Right lobe of liver (tissue), 6 donors: ENCODE measurements around the gene TTC23. TPM values are rescaled to one million over a fixed set of nuclear protein-coding genes. Genes with fewer than 3 reads are reported as not detected.

Experiments used
- ATAC-seq, 4 donors: fragments of 200-7000 bp; cut with Tn5 transposase; one replicate each; pipeline ENCODE4 v1.9.1; 2020; ENCODE audit warnings: mild to moderate bottlenecking in 4 of 4, moderate library complexity in 4 of 4
- DNase-seq, 3 donors: peaks; one replicate each; pipeline ENCODE4 v3.0.0-alpha.2; 2020
- H3K27ac ChIP-seq, 3 donors: fragments of 200-600 bp; one replicate each; pipeline ENCODE4 v1.8.0; 2022
- H3K27me3 ChIP-seq, 2 donors: fragments of 200-600 bp; one replicate each; pipeline ENCODE4 v1.8.0; 2022
- H3K36me3 ChIP-seq, 4 donors: fragments of 200-600 bp; sonication (generic) in 1 of 4; one replicate each; pipeline versions ENCODE4 v1.5.1 to v1.8.0; 2017 to 2022; ENCODE audit warnings: control low read depth in 1 of 4
- H3K4me1 ChIP-seq, 4 donors: fragments of 200-600 bp; sonication (generic) in 1 of 4; one replicate each; pipeline versions ENCODE4 v1.5.1 to v1.8.0; 2017 to 2022; ENCODE audit warnings: control low read depth in 1 of 4
- H3K4me3 ChIP-seq, 3 donors: fragments of 200-600 bp; one replicate each; pipeline ENCODE4 v1.8.0; 2022
- H3K9me3 ChIP-seq, 4 donors: fragments of 200-600 bp; sonication (generic) in 1 of 4; one replicate each; pipeline versions ENCODE4 v1.5.1 to v1.8.0; 2017 to 2022; ENCODE audit warnings: control low read depth in 1 of 4
- POLR2A ChIP-seq: fragments of 450-650 bp; IDR thresholded peaks from one replicate; pipeline ENCODE4 v1.6.1; 2017; ENCODE audit warnings: antibody characterized with exemption, mild to moderate bottlenecking
- WGBS: methylation state at CpG from one replicate; pipeline ENCODE4 v1.1.6; 2018; ENCODE audit warnings: low coverage, low lambda C conversion rate; ENCODE audit not compliant: insufficient coverage; ENCODE audit errors: missing lambda C conversion rate; 5-methylcytosine and 5-hydroxymethylcytosine counted together
- intact Hi-C, 2 donors: fragments of 100-400 bp; cut with DNase I; formaldehyde crosslinking; loops; one replicate each; pipeline versions ENCODE4 v1.11.2 to v1.14.1; 2022
- total RNA-seq, 6 experiments: library from RNA; depleted of rRNA in 2 of 6; stranded (reverse); fragments of >200 nt in 2 of 6; fragmentation: NEBNext Ultra II Directional in 3 of 6; extraction: Animal tissue kit (Norgen Biotek cat#: 25700) in 3 of 6; gene quantifications; one replicate each; pipeline versions ENCODE4 v1.1.0 to v1.2.4, GENCODE V29; 2016 to 2023
- TF ChIP-seq, protein P1 (sequence below), 4 donors: fragments of 200-600 bp in 3 of 4; fragments of 450-650 bp in 1 of 4; IDR thresholded peaks; one replicate each; pipeline versions ENCODE4 v1.5.1 to v1.8.0; 2016 to 2022; ENCODE audit warnings: antibody characterized with exemption in 4 of 4, mild to moderate bottlenecking in 2 of 4
- donor health status: DM: no; HTN: yes; CAD: no.
- donor health status: DM: no; HTN: no; CAD: no.
- donor health status: DM: no; HTN: no; CAD: no.
- donor health status: DM: no; HTN: yes; CAD: no.
- donor health status: DM: no; HTN: yes; CAD: no.

The TTC23 gene
- total RNA-seq, 6 experiments from 2014 or later: 6.1 to 18.4 (median 9.1) TPM

DNA sequence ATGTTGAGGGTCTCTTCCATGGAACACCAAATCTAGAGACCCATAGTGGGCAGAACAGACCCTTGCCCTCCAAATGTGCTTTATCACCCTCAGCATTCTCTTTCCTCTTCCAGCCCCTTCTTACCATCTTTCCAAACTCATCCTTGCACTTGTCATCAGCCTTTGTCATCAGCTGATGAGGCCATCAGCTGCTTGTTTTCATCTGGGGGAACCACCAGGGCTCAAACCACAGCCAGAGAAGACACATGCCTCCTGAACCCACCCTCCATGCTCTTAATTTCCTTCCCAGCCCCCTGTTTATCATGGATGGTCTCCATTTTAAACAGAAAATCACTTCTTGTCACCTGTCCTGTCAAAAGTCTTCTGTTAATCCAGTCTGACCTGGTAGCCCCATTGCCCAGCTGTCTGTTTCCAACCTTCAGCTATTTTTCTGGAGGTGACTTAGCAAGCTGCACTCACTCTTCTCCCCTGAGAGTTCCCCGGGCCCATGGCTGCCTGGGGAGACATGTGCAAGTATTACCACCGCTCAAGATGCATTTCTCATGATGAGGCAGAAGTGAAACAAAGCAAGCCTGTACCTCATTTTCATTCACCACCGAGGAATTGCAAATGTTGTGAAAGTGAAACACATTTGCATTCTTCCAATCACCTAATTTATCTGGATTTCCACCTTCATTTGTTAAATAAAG lies 159.2 kb downstream of the TTC23 start:
- Histone ChIP-seq H3K36me3 (no peaks in the 10 kb centered on the region), H3K4me3 (no peak overlapping the region), H3K9me3 (no peaks in the 10 kb centered on the region), H3K27me3 (no peaks in the 10 kb centered on the region), H3K4me1 (no peaks in the 10 kb centered on the region), H3K27ac (no peak overlapping the region)
- intact Hi-C loops: no loop called here
- WGBS: 47% methylated on average over 2 of the region's 3 CpGs
- DNase-seq: no peak
- no peak for ATAC-seq
- TF ChIP-seq POLR2A: no peak
- TF ChIP-seq, protein P1, sequence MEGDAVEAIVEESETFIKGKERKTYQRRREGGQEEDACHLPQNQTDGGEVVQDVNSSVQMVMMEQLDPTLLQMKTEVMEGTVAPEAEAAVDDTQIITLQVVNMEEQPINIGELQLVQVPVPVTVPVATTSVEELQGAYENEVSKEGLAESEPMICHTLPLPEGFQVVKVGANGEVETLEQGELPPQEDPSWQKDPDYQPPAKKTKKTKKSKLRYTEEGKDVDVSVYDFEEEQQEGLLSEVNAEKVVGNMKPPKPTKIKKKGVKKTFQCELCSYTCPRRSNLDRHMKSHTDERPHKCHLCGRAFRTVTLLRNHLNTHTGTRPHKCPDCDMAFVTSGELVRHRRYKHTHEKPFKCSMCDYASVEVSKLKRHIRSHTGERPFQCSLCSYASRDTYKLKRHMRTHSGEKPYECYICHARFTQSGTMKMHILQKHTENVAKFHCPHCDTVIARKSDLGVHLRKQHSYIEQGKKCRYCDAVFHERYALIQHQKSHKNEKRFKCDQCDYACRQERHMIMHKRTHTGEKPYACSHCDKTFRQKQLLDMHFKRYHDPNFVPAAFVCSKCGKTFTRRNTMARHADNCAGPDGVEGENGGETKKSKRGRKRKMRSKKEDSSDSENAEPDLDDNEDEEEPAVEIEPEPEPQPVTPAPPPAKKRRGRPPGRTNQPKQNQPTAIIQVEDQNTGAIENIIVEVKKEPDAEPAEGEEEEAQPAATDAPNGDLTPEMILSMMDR (IDR thresholded peaks at IDR 0.05): no peak

- Histone ChIP-seq H3K36me3 (no peaks in the 10 kb centered on the region), H3K27me3 (no peaks in the 10 kb centered on the region), H3K4me1 (no peaks in the 10 kb centered on the region), H3K4me3 (no peak overlapping the region), H3K9me3 (no peaks in the 10 kb centered on the region), H3K27ac (no peak overlapping the region)
- intact Hi-C loops: no loop called here
- 77% methylated on average over 9 of the region's 11 CpGs for WGBS
- ATAC-seq (no peak), DNase-seq (no peak)
- TF ChIP-seq, protein P1 (IDR thresholded peaks at IDR 0.05): no peak
- TF ChIP-seq POLR2A: no peak
Measured at GRCh38 chr15:99087405-99087943, 161.9 kb downstream of the TTC23 start.

DNA sequence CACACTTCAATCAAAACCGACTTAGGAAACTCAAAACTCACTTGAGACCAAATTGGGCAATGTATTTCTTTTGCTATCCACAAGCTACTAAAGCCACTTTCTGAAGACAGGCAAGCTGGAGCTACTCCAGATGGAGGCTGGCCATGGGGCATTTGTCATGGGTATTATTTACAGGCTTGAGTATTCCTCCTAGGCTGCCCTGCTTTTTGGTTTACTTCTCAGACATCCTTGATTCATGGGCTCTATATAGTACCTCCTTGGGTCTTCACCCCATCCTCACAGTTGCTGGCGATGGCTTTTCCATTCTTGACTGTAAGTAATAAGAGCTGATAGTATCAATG lies 163.1 kb downstream of the TTC23 start:
- Histone ChIP-seq H3K27ac (no peak overlapping the region), H3K9me3 (no peaks in the 10 kb centered on the region), H3K27me3 (no peaks in the 10 kb centered on the region), H3K36me3 (no peaks in the 10 kb centered on the region), H3K4me3 (no peak overlapping the region), H3K4me1 (no peaks in the 10 kb centered on the region)
- intact Hi-C loops: no loop called here
- no peak for ATAC-seq
- no peak for TF ChIP-seq POLR2A
- TF ChIP-seq, protein P1 (IDR thresholded peaks at IDR 0.05): no peak
- 84% methylated on average over 2 of the region's 2 CpGs for WGBS
- no peak for DNase-seq

Other genes starting within 250 kb of the TTC23 start
- gene PGPEP1L, start 241.8 kb downstream of the TTC23 start, total RNA-seq: not detected
- 1 to 10 TPM; 1.6 to 3.5 (median 2.9) TPM for gene SYNM, start 144.5 kb downstream of the TTC23 start, total RNA-seq
- gene LRRC28, start 1.9 kb upstream of the TTC23 start, total RNA-seq: 10 to 100 TPM; 21.8 to 70.1 (median 31.9) TPM